NT2/D1 (cell line): Measurements from ENCODE around the gene XRCC3.

Experiments
- YY1 ChIP-seq: IDR thresholded peaks from 2 replicates; pipeline ENCODE4 v1.6.1; 2011; ENCODE audit not compliant: insufficient read length, insufficient read depth
- ZNF274 ChIP-seq: IDR thresholded peaks from 2 replicates; pipeline ENCODE4 v1.6.1; 2011; ENCODE audit warnings: mild to moderate bottlenecking, low read depth, low read length

GRCh38 chr14:103741876-103742275, 26.6 kb upstream of the XRCC3 start:
- TF ChIP-seq ZNF274 (no peak), YY1 (no peak)
